Effector memory CD8-positive, alpha-beta T cell (primary cell): ENCODE results near the gene SPATA31C2.
"Not testable (repeated sequence)": the region's sequence is repeated elsewhere in the genome, so short reads cannot be mapped to it uniquely, and the experiment has no call there.

Source experiments
- ATAC-seq: fragments of 150-1000 bp; cut with Tn5 transposase; replicated peaks from 2 replicates; pipeline ENCODE4 v1.10.0; 2021; ENCODE audit warnings: mild to moderate bottlenecking, moderate library complexity
- DNase-seq, 3 experiments: peaks; one replicate each; pipeline ENCODE4 v3.0.0; 2021
- H3K27ac Mint-ChIP-seq, 2 donors: one replicate each; pipeline ENCODE4 v1.8.0; 2022; ENCODE audit warnings: mild to moderate bottlenecking in 2 of 2, mixed read lengths in 2 of 2, moderate library complexity in 2 of 2
- H3K27me3 Mint-ChIP-seq, 2 donors: one replicate each; pipeline ENCODE4 v1.8.0; 2022; ENCODE audit warnings: mixed read lengths in 2 of 2
- H3K36me3 Mint-ChIP-seq: one replicate; pipeline ENCODE4 v1.8.0; 2022; ENCODE audit warnings: mild to moderate bottlenecking, moderate library complexity, mixed read lengths; ENCODE audit not compliant: insufficient read depth
- H3K4me1 Mint-ChIP-seq, 2 donors: one replicate each; pipeline ENCODE4 v1.8.0; 2022; ENCODE audit warnings: low read depth in 2 of 2, mixed read lengths in 2 of 2
- H3K4me3 Mint-ChIP-seq, 2 donors: one replicate each; pipeline ENCODE4 v1.8.0; 2022; ENCODE audit warnings: mild to moderate bottlenecking in 2 of 2, mixed read lengths in 2 of 2, moderate library complexity in 2 of 2
- H3K9me3 Mint-ChIP-seq, 2 donors: one replicate each; pipeline ENCODE4 v1.8.0; 2022; ENCODE audit warnings: mixed read lengths in 2 of 2

SPATA31C2 gene

DNA sequence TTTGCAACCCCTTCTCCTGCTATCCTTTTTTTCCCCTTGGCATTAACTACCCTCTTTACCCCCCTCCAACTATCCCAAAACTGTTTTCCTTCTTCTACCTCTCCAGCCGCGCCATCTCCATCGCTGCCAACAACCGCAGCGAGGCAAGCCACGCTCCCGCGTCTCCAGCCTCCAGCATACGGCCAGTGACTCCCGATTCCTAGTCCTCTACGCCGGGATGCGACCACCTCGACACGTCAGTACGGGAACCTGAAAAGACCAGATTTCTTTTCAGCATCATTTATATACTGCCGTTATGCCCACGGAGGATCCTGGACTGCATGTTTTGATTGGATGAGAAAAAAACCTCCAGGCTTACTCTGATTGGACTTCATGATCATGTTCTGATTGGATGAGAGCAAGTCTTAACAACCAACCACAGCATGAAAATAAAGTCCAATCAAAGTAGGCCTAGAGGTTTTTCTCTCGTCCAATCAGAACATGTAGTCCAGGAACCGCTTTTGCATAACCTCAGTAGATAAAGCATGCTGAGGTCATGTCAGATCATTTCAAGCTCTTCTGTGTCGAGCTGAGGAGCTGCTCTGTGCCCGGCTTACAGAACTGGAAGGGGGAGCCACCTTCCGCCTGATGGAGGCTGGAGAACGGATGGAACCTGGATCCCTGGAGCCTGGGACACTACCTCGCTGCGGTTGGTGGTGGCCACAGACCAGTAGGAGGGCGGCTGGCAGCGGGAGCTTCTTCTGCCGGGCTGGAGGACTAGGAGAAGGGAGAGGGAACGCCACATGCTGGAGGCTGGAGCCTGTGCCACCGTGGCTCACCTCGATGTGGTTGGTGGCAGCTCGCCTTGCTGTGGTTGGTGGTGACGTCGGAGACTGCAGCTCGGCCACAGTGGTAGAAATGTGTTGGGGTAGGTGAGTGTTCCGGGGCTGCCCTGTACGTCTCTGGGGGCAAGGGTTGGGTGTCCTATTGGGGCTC is 24.8 kb downstream of the SPATA31C2 start:
- not testable (repeated sequence) for ATAC-seq, H3K4me3 Mint-ChIP-seq, H3K36me3 Mint-ChIP-seq, H3K9me3 Mint-ChIP-seq, H3K27me3 Mint-ChIP-seq, H3K27ac Mint-ChIP-seq, H3K4me1 Mint-ChIP-seq, DNase-seq

DNA sequence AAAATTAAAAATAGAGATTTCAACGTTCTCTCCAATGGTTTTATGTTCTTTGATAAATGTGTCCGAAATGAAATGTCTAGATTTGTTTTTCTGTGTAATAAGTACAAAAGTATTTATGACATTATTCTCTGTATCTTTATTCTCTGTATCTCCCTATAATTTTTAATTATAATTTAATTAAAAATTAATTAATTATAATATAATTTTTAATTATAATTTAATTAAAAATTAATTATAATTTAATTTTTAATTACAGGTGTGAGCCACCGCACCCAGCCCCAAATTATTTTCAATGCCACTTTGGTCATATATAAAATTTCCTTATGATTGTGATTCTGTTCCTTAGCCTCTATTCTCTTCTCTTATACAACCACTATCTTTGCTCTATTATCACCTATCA is 28.2 kb downstream of the SPATA31C2 start:
- DNase-seq (no peak), ATAC-seq (no peak)
- H3K27ac Mint-ChIP-seq = no peak overlapping the region
- peaks cover 17 to 33% of the 10 kb centered on the region in 2 donors for H3K27me3 Mint-ChIP-seq
- no peaks in the 10 kb centered on the region for H3K9me3 Mint-ChIP-seq
- peaks cover 0 to 5% of the 10 kb centered on the region in 2 donors for H3K4me1 Mint-ChIP-seq
- no peak overlapping the region for H3K4me3 Mint-ChIP-seq
- H3K36me3 Mint-ChIP-seq = no peaks in the 10 kb centered on the region

DNA sequence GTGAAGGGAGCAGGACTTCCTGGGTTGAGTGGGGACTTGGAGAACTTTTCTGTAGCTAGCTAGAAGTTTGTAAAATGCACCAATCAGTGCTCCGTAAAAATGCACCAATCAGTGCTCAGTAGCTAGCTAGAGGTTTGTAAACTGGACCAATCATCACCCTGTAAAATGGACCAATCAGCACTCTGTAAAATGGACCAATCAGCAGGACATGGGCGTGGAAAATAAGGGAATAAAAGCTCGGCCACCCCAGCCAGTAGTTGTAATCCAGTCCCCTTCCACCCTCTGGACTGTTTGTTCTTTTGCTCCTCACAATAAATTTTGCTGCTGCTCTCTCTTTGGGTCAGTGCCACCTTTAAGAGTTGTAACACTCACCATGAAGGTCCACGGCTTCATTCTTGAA is 29.5 kb downstream of the SPATA31C2 start:
- Mint-ChIP-seq H3K9me3 (no peaks in the 10 kb centered on the region), H3K27me3 (peaks cover 21 to 40% of the 10 kb centered on the region in 2 donors), H3K4me3 (no peak overlapping the region), H3K27ac (no peak overlapping the region), H3K36me3 (no peaks in the 10 kb centered on the region), H3K4me1 (peaks cover 0 to 5% of the 10 kb centered on the region in 2 donors)
- no peak for DNase-seq
- ATAC-seq = no peak

DNA sequence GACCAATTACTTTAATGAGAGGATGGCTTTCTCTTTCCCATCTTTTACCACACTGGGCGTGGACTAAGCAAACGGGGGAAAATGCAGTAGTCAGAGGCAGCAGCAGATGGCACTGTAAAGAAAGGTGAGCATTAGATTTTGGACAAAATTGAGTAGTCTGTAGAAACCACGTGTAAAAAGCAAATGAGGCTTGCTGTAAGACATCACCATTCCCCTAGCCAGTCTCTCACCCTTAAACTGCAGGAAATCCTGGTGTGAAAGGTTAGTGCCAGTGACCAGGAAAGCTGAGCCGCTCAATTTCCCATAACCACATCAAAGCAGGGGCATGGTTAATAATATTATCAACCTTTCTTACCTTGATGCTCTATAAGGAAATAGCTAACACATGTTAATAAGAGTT is 31.8 kb downstream of the SPATA31C2 start:
- H3K4me3 Mint-ChIP-seq = no peak overlapping the region
- ATAC-seq (no peak), DNase-seq (no peak)
- peaks cover 0 to 5% of the 10 kb centered on the region in 2 donors for H3K4me1 Mint-ChIP-seq
- no peaks in the 10 kb centered on the region for H3K36me3 Mint-ChIP-seq
- peaks cover 28 to 50% of the 10 kb centered on the region in 2 donors for H3K27me3 Mint-ChIP-seq
- H3K27ac Mint-ChIP-seq = no peak overlapping the region
- no peaks in the 10 kb centered on the region for H3K9me3 Mint-ChIP-seq

DNA sequence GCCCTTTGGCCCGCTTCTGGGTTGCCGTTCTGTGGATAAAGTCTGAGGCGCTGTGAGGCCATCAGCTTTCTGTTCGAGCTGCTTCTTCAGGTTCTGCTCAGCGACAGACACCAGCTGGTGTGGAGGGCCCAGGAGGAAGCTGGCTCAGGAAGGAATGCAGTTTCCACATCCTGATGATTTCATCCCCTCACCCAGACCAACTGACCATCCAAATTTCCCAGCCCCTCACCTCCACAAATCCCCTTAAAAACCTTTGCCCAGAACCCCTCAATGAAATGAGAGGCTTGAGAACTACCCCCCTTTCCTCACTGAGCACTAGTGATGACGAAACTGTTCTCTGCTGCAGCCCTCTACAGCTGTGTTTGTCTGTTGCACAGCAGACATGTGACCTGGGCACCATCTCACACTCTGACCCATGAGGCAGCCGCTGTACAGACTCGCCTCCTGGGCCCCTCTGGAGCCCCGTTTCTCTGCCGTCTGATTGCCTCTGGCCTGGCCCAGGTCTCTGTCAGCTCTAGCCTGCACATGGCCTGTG is 45.4 kb downstream of the SPATA31C2 start:
- Mint-ChIP-seq H3K9me3 (no peaks in the 10 kb centered on the region), H3K36me3 (no peaks in the 10 kb centered on the region), H3K27ac (no peak overlapping the region), H3K27me3 (peaks cover 15 to 18% of the 10 kb centered on the region in 2 donors), H3K4me3 (no peak overlapping the region), H3K4me1 (no peaks in the 10 kb centered on the region)
- DNase-seq = no peak
- ATAC-seq = no peak

DNA sequence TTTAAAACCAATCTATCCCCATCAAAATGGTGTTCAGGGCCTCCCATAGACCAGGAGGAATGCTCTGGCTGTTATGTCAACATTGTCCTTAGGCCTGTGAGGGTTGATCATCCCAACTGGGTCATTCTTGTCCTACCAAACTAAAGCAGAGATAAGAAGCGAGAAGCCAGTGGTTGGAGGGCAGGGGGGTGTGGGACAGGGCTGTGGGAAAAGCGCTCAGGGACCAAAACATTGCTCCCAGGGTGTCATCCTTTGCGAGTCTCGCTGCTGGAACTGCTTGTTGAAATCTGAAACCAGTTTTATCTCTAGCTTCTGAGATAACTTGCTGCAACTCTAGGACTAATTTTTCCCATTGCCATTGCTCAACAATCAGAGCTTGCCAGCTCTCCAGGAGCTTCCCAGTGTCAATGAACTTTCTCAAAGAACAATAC is 48.1 kb downstream of the SPATA31C2 start:
- Mint-ChIP-seq H3K4me1 (no peaks in the 10 kb centered on the region), H3K27me3 (peaks cover 19 to 22% of the 10 kb centered on the region in 2 donors), H3K27ac (no peak overlapping the region), H3K9me3 (no peaks in the 10 kb centered on the region), H3K36me3 (no peaks in the 10 kb centered on the region), H3K4me3 (no peak overlapping the region)
- no peak for ATAC-seq
- no peak for DNase-seq

DNA sequence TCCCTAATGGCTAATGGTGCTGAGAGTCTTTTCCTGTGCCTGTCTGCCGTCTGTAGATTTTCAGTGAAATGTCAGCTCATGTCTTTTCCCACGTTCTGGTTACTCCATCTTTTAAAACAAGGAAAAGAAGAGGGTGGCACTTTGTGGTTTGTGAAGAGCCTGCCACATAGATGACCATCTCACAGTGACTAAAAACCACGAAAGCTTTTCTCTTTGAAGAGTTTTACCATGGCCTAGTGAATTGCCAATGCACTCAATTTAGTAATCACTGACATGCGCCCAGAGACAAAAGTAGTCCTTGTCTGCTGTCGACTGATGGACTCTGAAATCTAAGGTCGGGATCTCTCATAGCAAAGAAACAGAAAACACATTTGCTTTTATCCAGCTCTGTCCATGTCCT is 50.4 kb downstream of the SPATA31C2 start:
- Mint-ChIP-seq H3K4me3 (no peak overlapping the region), H3K9me3 (no peaks in the 10 kb centered on the region), H3K36me3 (no peaks in the 10 kb centered on the region), H3K4me1 (no peaks in the 10 kb centered on the region), H3K27me3 (peaks cover 19 to 28% of the 10 kb centered on the region in 2 donors), H3K27ac (no peak overlapping the region)
- DNase-seq = no peak
- ATAC-seq = no peak

DNA sequence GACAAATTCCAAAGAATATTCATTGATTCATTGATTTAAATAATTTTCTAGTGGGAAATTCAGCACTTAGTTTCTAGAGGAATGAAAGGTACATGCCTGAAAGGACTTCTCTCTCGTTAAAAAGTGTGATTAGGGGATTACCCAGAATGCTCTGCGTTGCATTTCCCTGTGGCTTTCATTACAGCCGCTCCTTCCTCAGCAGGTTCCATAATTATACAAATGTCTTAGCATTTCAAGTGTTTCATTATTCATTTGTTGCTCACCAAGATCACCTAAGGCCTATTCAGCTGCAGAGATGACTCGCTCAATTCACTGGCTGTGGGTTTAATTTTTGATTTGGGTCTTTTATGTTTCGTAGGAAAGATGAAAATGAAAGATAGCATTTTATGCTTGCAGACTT is 52.8 kb downstream of the SPATA31C2 start:
- no peak for DNase-seq
- H3K4me3 Mint-ChIP-seq = no peak overlapping the region
- peaks cover 25 to 28% of the 10 kb centered on the region in 2 donors for H3K27me3 Mint-ChIP-seq
- H3K27ac Mint-ChIP-seq = no peak overlapping the region
- no peaks in the 10 kb centered on the region for H3K9me3 Mint-ChIP-seq
- H3K36me3 Mint-ChIP-seq = no peaks in the 10 kb centered on the region
- no peak for ATAC-seq
- no peaks in the 10 kb centered on the region for H3K4me1 Mint-ChIP-seq

DNA sequence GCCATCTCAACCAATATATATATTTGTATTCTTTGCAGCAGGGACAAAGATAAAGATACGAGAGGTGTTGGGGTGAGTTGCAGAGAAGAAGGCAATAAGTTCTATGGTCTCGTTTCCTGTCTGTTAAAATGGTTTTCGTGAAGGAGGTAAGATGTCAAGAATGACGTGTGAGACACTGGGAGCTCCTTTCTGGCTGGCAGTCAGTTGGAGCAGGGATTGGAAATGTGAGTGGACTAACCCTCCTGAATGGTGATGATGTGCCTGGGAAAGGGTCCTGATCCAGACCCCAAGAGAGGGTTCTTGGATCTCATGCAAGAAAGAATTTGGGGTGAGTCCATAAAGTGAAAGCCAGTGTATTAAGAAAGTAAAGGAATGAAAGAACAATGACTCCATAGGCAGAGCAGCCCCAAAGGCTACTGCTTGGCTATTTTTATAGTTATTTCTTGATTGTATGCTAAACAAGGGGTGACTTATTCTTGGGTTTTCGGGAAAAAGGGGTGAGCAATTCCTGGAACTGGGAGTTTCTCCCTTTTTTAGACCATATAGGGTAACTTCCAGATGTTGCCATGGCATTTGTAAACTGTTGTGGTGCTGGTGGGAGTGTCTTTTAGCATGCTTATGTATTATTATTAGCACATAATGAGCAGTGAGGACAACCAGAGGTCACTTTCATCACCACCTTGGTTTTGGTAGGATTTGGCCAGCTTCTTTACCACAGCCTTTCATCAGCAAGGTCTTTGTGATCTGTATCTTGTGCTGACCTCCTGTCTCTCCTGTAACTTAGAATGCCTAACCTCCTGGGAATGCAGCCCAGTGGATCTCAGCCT is 53.7 kb downstream of the SPATA31C2 start:
- Mint-ChIP-seq H3K9me3 (no peaks in the 10 kb centered on the region), H3K4me3 (no peak overlapping the region), H3K27me3 (peaks cover 26 to 34% of the 10 kb centered on the region in 2 donors), H3K36me3 (no peaks in the 10 kb centered on the region), H3K4me1 (no peaks in the 10 kb centered on the region), H3K27ac (no peak overlapping the region)
- ATAC-seq = no peak
- DNase-seq = no peak
